HepG2 (cell line): ENCODE measurements around the gene ZNF213. TPM values are rescaled to one million over a fixed set of nuclear protein-coding genes. Genes with fewer than 3 reads are reported as not detected.

Experiments used
- ATF1 ChIP-seq: IDR thresholded peaks from 2 replicates; pipeline ENCODE4 v1.6.1; 2016; ENCODE audit warnings: mild to moderate bottlenecking, control low read depth
- CBX1 ChIP-seq: IDR thresholded peaks from one replicate; pipeline ENCODE4 v1.6.1; 2016; ENCODE audit warnings: antibody characterized with exemption, low read depth
- HMGA1 ChIP-seq: sonication (generic); formaldehyde crosslinking; conservative IDR thresholded peaks from 2 replicates; pipeline ENCODE4 v1.4.0; 2020; ENCODE audit warnings: missing genetic modification reagents
- JDP2 ChIP-seq: sonication (generic); formaldehyde crosslinking; IDR thresholded peaks from 2 replicates; pipeline ENCODE4 v1.8.1; 2022; ENCODE audit warnings: missing genetic modification reagents, borderline replicate concordance
- NAIF1 ChIP-seq: sonication (generic); formaldehyde crosslinking; IDR thresholded peaks from 2 replicates; pipeline ENCODE4 v1.5.0; 2020; ENCODE audit warnings: mild to moderate bottlenecking, missing genetic modification reagents, borderline replicate concordance
- NFE2L2 ChIP-seq: fragments of 150-350 bp; IDR thresholded peaks from 2 replicates; pipeline ENCODE4 v1.6.1; 2014; ENCODE audit warnings: low read length
- PAF1 ChIP-seq: IDR thresholded peaks from 2 replicates; pipeline ENCODE4 v1.6.1; 2016; ENCODE audit warnings: missing genetic modification reagents, missing compliant biosample characterization
- SMARCC2 ChIP-seq: fragments of 450-650 bp; IDR thresholded peaks from 2 replicates; pipeline ENCODE4 v1.6.1; 2017; ENCODE audit warnings: antibody characterized with exemption, mild to moderate bottlenecking
- ZBTB20 ChIP-seq: sonication (generic); formaldehyde crosslinking; IDR thresholded peaks from 2 replicates; pipeline ENCODE4 v1.8.1; 2023; ENCODE audit warnings: missing genetic modification reagents, low read depth, mild to moderate bottlenecking, borderline replicate concordance
- ZFYVE20 ChIP-seq: sonication (generic); formaldehyde crosslinking; IDR thresholded peaks from 2 replicates; pipeline ENCODE4 v1.8.0; 2023; ENCODE audit warnings: low read depth, mild to moderate bottlenecking, moderate library complexity, missing genetic modification reagents, borderline replicate concordance
- ZNF205 ChIP-seq: IDR thresholded peaks from 2 replicates; pipeline ENCODE4 v1.6.1; 2018; ENCODE audit warnings: missing biosample characterization, missing genetic modification reagents
- ZNF331 ChIP-seq: sonication (generic); formaldehyde crosslinking; IDR thresholded peaks from 2 replicates; pipeline ENCODE4 v1.4.0; 2020; ENCODE audit warnings: missing genetic modification reagents
- ZNF607 ChIP-seq: sonication (generic); formaldehyde crosslinking; IDR thresholded peaks from 2 replicates; pipeline ENCODE4 v1.5.1; 2020; ENCODE audit warnings: missing genetic modification reagents, mild to moderate bottlenecking, borderline replicate concordance
- ZNF737 ChIP-seq: sonication (generic); formaldehyde crosslinking; IDR thresholded peaks from 2 replicates; pipeline ENCODE4 v1.5.0; 2020; ENCODE audit warnings: missing genetic modification reagents, mild to moderate bottlenecking, borderline replicate concordance
- polyA plus RNA-seq, 8 experiments: library from polyadenylated mRNA; depleted of rRNA in 3 of 8; stranded (reverse) in 7 of 8; unstranded in 1 of 8; fragments of >200 nt; fragmentation: Illumina TruSeq in 4 of 8; extraction: Trizol in 4 of 8; gene quantifications; 2 replicates each; pipeline versions ENCODE4 v1.2.1 to v1.2.3, GENCODE V29; 2011 to 2016; ENCODE audit warnings: low read depth in 4 of 8, missing spikeins in 1 of 8, mixed read lengths in 1 of 8; ENCODE audit not compliant: insufficient read depth in 1 of 8
- total RNA-seq, 5 experiments: library from RNA; depleted of rRNA; stranded (reverse); fragments of >200 nt; fragmentation: Illumina TruSeq; extraction: Trizol; gene quantifications; 2 replicates each; pipeline ENCODE4 v1.2.3, GENCODE V29; 2016; ENCODE audit warnings: low read depth in 1 of 5
- TF ChIP-seq, protein P1 (sequence below): sonication (generic); formaldehyde crosslinking; IDR thresholded peaks from 2 replicates; pipeline ENCODE4 v1.5.0; 2020; ENCODE audit warnings: missing genetic modification reagents
- TF ChIP-seq, protein P2 (sequence below): sonication (generic); formaldehyde crosslinking; IDR thresholded peaks from 2 replicates; pipeline ENCODE4 v1.5.0; 2020; ENCODE audit warnings: missing genetic modification reagents
- TF ChIP-seq, protein P3 (sequence below): sonication (generic); formaldehyde crosslinking; IDR thresholded peaks from 2 replicates; pipeline ENCODE4 v1.4.0; 2020; ENCODE audit warnings: missing genetic modification reagents, borderline replicate concordance
- TF ChIP-seq, protein P4 (sequence below): sonication (generic); formaldehyde crosslinking; IDR thresholded peaks from 2 replicates; pipeline ENCODE4 v1.4.0; 2020; ENCODE audit warnings: missing genetic modification reagents, mild to moderate bottlenecking, borderline replicate concordance
- TF ChIP-seq, protein P5 (sequence below): sonication (generic); formaldehyde crosslinking; IDR thresholded peaks from 2 replicates; pipeline ENCODE4 v1.4.0; 2020; ENCODE audit warnings: mild to moderate bottlenecking, missing genetic modification reagents
- TF ChIP-seq, protein P6 (sequence below): sonication (generic); formaldehyde crosslinking; IDR thresholded peaks from 2 replicates; pipeline ENCODE4 v1.5.1; 2020; ENCODE audit warnings: mild to moderate bottlenecking, moderate library complexity, missing genetic modification reagents

The ZNF213 gene
- total and polyA plus RNA-seq, 2 of the 13 experiments (the other 11 are each of a cell fraction or from before 2014, with no cell fraction given), result 0.59 to 0.97 TPM

DNA sequence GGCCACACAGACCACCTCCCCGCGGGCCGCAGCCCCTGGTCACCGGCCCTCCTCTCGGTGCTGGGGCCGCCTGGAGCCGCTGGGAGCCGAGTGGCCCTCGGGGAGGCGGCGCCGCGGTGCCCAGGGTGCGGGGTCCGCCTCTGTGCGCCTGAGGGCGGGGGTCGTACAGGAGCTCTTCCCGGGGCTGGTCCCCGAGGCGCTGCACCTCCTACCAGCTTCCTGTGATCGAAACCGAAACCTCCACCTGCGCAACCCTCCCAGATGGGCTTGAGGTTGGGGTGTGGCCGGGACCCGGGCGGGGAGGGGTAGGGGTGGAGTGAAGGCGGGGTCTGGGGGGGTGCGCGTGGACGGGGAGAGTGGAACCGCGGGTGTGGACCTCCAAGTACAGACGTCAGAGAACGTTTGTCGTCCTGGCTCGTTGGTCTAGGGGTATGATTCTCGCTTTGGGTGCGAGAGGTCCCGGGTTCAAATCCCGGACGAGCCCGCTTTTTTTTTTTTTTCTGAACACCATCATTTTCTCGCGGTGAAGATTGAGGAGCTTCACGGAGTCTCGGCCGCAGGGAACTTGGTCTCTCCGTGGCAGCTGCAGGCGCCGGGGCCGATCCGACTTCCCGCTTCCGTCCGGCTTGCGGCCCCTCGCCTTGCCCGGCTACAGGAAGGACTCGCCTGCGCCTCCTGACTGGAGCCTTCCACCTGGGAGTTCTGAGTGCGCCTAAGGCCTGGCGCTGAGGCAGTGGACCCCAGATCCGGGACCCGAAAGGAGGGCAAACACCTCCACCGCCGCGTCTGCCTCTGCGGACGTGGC lies 23.9 kb downstream of the ZNF213 start (continued):
- TF ChIP-seq, protein P1, sequence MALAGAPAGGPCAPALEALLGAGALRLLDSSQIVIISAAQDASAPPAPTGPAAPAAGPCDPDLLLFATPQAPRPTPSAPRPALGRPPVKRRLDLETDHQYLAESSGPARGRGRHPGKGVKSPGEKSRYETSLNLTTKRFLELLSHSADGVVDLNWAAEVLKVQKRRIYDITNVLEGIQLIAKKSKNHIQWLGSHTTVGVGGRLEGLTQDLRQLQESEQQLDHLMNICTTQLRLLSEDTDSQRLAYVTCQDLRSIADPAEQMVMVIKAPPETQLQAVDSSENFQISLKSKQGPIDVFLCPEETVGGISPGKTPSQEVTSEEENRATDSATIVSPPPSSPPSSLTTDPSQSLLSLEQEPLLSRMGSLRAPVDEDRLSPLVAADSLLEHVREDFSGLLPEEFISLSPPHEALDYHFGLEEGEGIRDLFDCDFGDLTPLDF (CRISPR knock-in tag), result no peak
- TF ChIP-seq SMARCC2, result no peak
- TF ChIP-seq HMGA1 (CRISPR knock-in tag), result no peak
- TF ChIP-seq ZNF205, result 0 out of 2 replicates have a peak, but pooled peaks have one; percentile 8
- TF ChIP-seq, protein P2, sequence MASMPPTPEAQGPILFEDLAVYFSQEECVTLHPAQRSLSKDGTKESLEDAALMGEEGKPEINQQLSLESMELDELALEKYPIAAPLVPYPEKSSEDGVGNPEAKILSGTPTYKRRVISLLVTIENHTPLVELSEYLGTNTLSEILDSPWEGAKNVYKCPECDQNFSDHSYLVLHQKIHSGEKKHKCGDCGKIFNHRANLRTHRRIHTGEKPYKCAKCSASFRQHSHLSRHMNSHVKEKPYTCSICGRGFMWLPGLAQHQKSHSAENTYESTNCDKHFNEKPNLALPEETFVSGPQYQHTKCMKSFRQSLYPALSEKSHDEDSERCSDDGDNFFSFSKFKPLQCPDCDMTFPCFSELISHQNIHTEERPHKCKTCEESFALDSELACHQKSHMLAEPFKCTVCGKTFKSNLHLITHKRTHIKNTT (CRISPR knock-in tag), result no peak
- TF ChIP-seq ZNF737, result 0 out of 2 replicates have a peak, but pooled peaks have one; percentile 28
- no peak for TF ChIP-seq PAF1 (CRISPR knock-in tag)
- TF ChIP-seq, protein P3, sequence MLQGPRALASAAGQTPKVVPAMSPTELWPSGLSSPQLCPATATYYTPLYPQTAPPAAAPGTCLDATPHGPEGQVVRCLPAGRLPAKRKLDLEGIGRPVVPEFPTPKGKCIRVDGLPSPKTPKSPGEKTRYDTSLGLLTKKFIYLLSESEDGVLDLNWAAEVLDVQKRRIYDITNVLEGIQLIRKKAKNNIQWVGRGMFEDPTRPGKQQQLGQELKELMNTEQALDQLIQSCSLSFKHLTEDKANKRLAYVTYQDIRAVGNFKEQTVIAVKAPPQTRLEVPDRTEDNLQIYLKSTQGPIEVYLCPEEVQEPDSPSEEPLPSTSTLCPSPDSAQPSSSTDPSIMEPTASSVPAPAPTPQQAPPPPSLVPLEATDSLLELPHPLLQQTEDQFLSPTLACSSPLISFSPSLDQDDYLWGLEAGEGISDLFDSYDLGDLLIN, result no peak
- TF ChIP-seq NAIF1 (CRISPR knock-in tag), result peak; percentile 67; the same call in 1 of the 2 replicates
- TF ChIP-seq ZFYVE20, result no peak
- TF ChIP-seq ZNF331 (CRISPR knock-in tag), result no peak; the same call in 1 of the 2 replicates
- peak; percentile 59; the same call in 1 of the 2 replicates for TF ChIP-seq ZNF607
- TF ChIP-seq, protein P4, sequence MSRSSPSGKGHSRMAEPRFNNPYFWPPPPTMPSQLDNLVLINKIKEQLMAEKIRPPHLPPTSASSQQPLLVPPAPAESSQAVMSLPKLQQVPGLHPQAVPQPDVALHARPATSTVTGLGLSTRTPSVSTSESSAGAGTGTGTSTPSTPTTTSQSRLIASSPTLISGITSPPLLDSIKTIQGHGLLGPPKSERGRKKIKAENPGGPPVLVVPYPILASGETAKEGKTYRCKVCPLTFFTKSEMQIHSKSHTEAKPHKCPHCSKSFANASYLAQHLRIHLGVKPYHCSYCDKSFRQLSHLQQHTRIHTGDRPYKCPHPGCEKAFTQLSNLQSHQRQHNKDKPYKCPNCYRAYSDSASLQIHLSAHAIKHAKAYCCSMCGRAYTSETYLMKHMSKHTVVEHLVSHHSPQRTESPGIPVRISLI (CRISPR knock-in tag), result peak; percentile 97
- TF ChIP-seq, protein P5, sequence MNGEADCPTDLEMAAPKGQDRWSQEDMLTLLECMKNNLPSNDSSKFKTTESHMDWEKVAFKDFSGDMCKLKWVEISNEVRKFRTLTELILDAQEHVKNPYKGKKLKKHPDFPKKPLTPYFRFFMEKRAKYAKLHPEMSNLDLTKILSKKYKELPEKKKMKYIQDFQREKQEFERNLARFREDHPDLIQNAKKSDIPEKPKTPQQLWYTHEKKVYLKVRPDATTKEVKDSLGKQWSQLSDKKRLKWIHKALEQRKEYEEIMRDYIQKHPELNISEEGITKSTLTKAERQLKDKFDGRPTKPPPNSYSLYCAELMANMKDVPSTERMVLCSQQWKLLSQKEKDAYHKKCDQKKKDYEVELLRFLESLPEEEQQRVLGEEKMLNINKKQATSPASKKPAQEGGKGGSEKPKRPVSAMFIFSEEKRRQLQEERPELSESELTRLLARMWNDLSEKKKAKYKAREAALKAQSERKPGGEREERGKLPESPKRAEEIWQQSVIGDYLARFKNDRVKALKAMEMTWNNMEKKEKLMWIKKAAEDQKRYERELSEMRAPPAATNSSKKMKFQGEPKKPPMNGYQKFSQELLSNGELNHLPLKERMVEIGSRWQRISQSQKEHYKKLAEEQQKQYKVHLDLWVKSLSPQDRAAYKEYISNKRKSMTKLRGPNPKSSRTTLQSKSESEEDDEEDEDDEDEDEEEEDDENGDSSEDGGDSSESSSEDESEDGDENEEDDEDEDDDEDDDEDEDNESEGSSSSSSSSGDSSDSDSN (CRISPR knock-in tag), result peak; percentile 87
- no peak for TF ChIP-seq CBX1
- no peak for TF ChIP-seq NFE2L2
- TF ChIP-seq ATF1 (CRISPR knock-in tag), result peak; percentile 32; the same call in 1 of the 2 replicates
- TF ChIP-seq JDP2 (CRISPR knock-in tag), result no peak
- TF ChIP-seq, protein P6, sequence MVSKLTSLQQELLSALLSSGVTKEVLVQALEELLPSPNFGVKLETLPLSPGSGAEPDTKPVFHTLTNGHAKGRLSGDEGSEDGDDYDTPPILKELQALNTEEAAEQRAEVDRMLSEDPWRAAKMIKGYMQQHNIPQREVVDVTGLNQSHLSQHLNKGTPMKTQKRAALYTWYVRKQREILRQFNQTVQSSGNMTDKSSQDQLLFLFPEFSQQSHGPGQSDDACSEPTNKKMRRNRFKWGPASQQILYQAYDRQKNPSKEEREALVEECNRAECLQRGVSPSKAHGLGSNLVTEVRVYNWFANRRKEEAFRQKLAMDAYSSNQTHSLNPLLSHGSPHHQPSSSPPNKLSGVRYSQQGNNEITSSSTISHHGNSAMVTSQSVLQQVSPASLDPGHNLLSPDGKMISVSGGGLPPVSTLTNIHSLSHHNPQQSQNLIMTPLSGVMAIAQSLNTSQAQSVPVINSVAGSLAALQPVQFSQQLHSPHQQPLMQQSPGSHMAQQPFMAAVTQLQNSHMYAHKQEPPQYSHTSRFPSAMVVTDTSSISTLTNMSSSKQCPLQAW (CRISPR knock-in tag), result 0 out of 2 replicates have a peak, but pooled peaks have one; percentile 45
- TF ChIP-seq ZBTB20 (CRISPR knock-in tag), result peak; percentile 43; the same call in 1 of the 2 replicates
